Measurements from ENCODE around the gene ITGB4. TPM values are rescaled to one million over a fixed set of nuclear protein-coding genes. Genes with fewer than 3 reads are reported as not detected.
A peak's percentile ranks its signal among the peaks of the same experiment; 100 is the strongest.

The ITGB4 gene
- total and polyA plus RNA-seq, 9 of the 15 experiments (the other 6 are each of a cell fraction or from before 2014, with no cell fraction given): 0.05 to 2.8 (median 0.76) TPM; not detected in 3

DNA sequence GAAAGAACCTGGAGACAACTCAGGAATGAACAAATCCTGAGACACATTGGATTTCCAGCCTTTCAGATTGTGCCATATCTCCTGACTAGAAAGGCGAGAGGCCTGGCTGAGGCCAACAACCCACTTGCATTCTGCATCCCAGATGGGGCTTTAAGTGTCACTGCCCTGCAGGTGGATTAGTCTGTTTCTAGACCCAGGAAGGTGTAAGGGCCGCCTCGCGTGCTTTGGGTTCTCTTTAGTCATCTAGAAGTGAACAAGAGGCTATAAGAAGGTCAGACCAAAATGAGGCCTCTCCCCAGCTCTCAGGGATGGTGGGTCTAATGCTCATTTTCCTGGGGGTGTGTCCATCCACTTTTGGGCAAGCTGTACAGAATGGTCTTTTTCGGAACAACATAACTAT lies 49.2 kb upstream of the ITGB4 start (continued):
- TF ChIP-seq CC2D1A (IDR thresholded peaks at IDR 0.05) (no peak), ELF2 (CRISPR knock-in tag; IDR thresholded peaks at IDR 0.05) (no peak), NR3C1 (CRISPR knock-in tag; IDR thresholded peaks at IDR 0.05) (no peak), POLR2H (tag; IDR thresholded peaks at IDR 0.05; ENCODE audit: low read depth) (no peak), NFIC (IDR thresholded peaks at IDR 0.05) (no peak), KDM5B (IDR thresholded peaks at IDR 0.05; ENCODE audit: insufficient replicate concordance, low read depth, low read length) (no peak)
- TF ChIP-seq, protein P1, sequence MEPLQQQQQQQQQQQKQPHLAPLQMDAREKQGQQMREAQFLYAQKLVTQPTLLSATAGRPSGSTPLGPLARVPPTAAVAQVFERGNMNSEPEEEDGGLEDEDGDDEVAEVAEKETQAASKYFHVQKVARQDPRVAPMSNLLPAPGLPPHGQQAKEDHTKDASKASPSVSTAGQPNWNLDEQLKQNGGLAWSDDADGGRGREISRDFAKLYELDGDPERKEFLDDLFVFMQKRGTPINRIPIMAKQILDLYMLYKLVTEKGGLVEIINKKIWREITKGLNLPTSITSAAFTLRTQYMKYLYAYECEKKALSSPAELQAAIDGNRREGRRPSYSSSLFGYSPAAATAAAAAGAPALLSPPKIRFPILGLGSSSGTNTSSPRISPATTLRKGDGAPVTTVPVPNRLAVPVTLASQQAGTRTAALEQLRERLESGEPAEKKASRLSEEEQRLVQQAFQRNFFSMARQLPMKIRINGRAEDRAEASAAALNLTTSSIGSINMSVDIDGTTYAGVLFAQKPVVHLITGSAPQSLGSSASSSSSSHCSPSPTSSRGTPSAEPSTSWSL (CRISPR knock-in tag; IDR thresholded peaks at IDR 0.05; ENCODE audit: borderline replicate concordance): no peak

DNA sequence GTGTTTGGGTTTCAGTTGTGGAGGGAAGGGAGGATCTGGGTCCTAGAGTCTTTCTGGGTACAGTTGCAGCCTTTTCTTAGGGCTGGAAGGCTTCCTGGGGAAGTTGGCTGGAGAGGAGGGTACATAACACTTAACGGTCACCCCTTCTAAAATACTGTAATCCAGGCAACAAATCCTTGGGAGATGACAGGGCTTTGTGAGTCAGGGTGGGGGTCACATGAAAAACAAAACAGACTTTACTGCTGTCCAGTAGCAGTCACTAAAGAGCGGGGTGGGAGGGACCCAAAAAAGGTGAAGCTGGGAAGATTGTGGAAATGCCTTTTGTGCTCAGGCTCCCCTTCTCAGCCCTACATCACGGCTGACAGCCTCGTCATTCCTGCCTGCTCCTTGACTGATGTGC lies 47.8 kb upstream of the ITGB4 start:
- H3K36me3 ChIP-seq (ENCODE audit: control insufficient read depth, insufficient read depth, low read length): peaks cover 79% of the 10 kb centered on the region
- H2AFZ ChIP-seq (ENCODE audit: low read depth, low read length): no peak overlapping the region
- in situ Hi-C loops (cut with MboI): no loop called here
- H3K9me1 ChIP-seq (ENCODE audit: control insufficient read depth, insufficient read depth, low read length): no peaks in the 10 kb centered on the region
- H4K20me1 ChIP-seq (replicated peaks; ENCODE audit: control insufficient read depth, insufficient read depth, low read length): no peaks in the 10 kb centered on the region; the same call in 1 of the 2 replicates
- CTCF ChIA-PET (ENCODE audit: low intra/inter-chr PET ratio): interaction anchor here (2.4 kb wide), 1 partner anchor 76 kb away, joined by 14 read pairs; no protein-coding TSS in a partner anchor
- FAIRE-seq (no peak), DNase-seq (ENCODE audit: extremely low read depth in 1 of 4, low spot score in 3 of 4) (peak in 2 of 4 experiments; percentile 11 to 23), ATAC-seq (peak; percentile 58)
- H3K79me2 ChIP-seq (ENCODE audit: control insufficient read depth, insufficient read depth, low read length): peaks cover 56% of the 10 kb centered on the region
- no peak overlapping the region for H3K4me2 ChIP-seq (ENCODE audit: insufficient read depth, low read length)
- BruUV-seq (replicated peaks): no TSS peak
- WGBS (ENCODE audit: insufficient coverage, low coverage, missing lambda C conversion rate): 52% methylated on average over 4 of the region's 4 CpGs
- no peak for TF ChIP-seq ZNF143 (CRISPR knock-in tag; IDR thresholded peaks at IDR 0.05)
- TF ChIP-seq, protein P2, sequence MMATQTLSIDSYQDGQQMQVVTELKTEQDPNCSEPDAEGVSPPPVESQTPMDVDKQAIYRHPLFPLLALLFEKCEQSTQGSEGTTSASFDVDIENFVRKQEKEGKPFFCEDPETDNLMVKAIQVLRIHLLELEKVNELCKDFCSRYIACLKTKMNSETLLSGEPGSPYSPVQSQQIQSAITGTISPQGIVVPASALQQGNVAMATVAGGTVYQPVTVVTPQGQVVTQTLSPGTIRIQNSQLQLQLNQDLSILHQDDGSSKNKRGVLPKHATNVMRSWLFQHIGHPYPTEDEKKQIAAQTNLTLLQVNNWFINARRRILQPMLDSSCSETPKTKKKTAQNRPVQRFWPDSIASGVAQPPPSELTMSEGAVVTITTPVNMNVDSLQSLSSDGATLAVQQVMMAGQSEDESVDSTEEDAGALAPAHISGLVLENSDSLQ (IDR thresholded peaks at IDR 0.05): peak; percentile 24; the same call in 1 of the 2 replicates
- 0 out of 3 replicates have a peak overlapping the region, but pooled peaks have one; percentile 5 for H3K27ac ChIP-seq (ENCODE audit: extremely low read depth, low read depth, low read length)
- peaks cover 0 to 1% of the 10 kb centered on the region in 2 experiments; a peak in 2 of 5 replicates for H3K4me1 ChIP-seq (replicated peaks in 1 of 2; ENCODE audit: control insufficient read depth in 2 of 2, insufficient read depth in 2 of 2, low read length in 2 of 2)
- no peak overlapping the region for H3K9ac ChIP-seq (ENCODE audit: insufficient read depth in 1 of 2, low read depth in 2 of 2, low read length in 2 of 2)
- H3K9me3 ChIP-seq (replicated peaks; ENCODE audit: control insufficient read depth, insufficient read depth, low read depth, low read length): no peaks in the 10 kb centered on the region
- no peak overlapping the region for H3K4me3 ChIP-seq
- no peaks in the 10 kb centered on the region for H3K27me3 ChIP-seq (ENCODE audit: control insufficient read depth in 2 of 2, insufficient read depth in 2 of 2, low read length in 2 of 2)
- POLR2A ChIA-PET: interaction anchor here (0.6 to 1.6 kb wide), 4 partner anchors 11 to 141 kb away, joined by 3 to 4 read pairs (median 4); no protein-coding TSS in a partner anchor
- intact Hi-C loops (cut with micrococcal nuclease): no loop called here

Data from K562 (cell line).